Testis (tissue), 3 donors: ENCODE results near the gene ADAM10. TPM values are rescaled to one million over a fixed set of nuclear protein-coding genes. Genes with fewer than 3 reads are reported as not detected.

Source experiments
- DNase-seq: peaks from one replicate; pipeline ENCODE4 v3.0.0-alpha.2; 2019
- H3K27ac ChIP-seq, 2 donors: fragments of 200-600 bp; sonication (generic); one replicate each; pipeline ENCODE4 v1.5.1; 2019
- H3K27me3 ChIP-seq: fragments of 200-600 bp; sonication (generic); one replicate; pipeline ENCODE4 v1.5.1; 2019
- H3K36me3 ChIP-seq: fragments of 200-600 bp; sonication (generic); one replicate; pipeline ENCODE4 v1.5.1; 2017; ENCODE audit warnings: low read depth; ENCODE audit errors: missing control alignments
- H3K4me1 ChIP-seq: fragments of 200-600 bp; sonication (generic); one replicate; pipeline ENCODE4 v1.5.1; 2019
- H3K4me3 ChIP-seq, 2 donors: fragments of 200-600 bp; sonication (generic); one replicate each; pipeline ENCODE4 v1.5.1; 2017 to 2019
- H3K9me3 ChIP-seq: fragments of 200-600 bp; sonication (generic); one replicate; pipeline ENCODE4 v1.5.1; 2017
- POLR2A ChIP-seq: fragments of 450-650 bp; IDR thresholded peaks from one replicate; pipeline ENCODE4 v1.6.1; 2017; ENCODE audit warnings: antibody characterized with exemption, mild to moderate bottlenecking, moderate library complexity
- WGBS, 2 donors: methylation state at CpG; one replicate each; pipeline ENCODE4 v1.1.5; 2018; 5-methylcytosine and 5-hydroxymethylcytosine counted together
- intact Hi-C: fragments of 100-400 bp; cut with DNase I; formaldehyde crosslinking; loops from one replicate; pipeline ENCODE4 v1.15.1; 2023; ENCODE audit warnings: low total_unique reads
- polyA plus RNA-seq: library from polyadenylated mRNA; stranded (reverse); fragments of 350-450 nt; fragmentation: Illumina TruSeq; extraction: RNeasy Lipid Tissue Mini Kit (QIAGEN cat#74804); gene quantifications from one replicate; pipeline ENCODE4 v1.2.3, GENCODE V29; 2014; ENCODE audit warnings: low read depth, low replicate concordance; ENCODE audit not compliant: insufficient read depth
- total RNA-seq, 2 donors: library from RNA; depleted of rRNA; stranded (reverse); fragments of >200 nt; gene quantifications; one replicate each; pipeline ENCODE4 v1.2.3, GENCODE V29; 2016
- TF ChIP-seq, protein P1 (sequence below), 3 experiments: fragments of 450-650 bp in 2 of 3; fragments of 200-600 bp in 1 of 3; sonication (generic) in 1 of 3; IDR thresholded peaks; one replicate each; pipeline ENCODE4 v1.5.1; 2016 to 2019; ENCODE audit warnings: antibody characterized with exemption in 3 of 3, mild to moderate bottlenecking in 2 of 3, moderate library complexity in 1 of 3

Gene ADAM10
- total and polyA plus RNA-seq, 3 donors from 2014 or later: 46.2 to 65.5 (median 58.7) TPM

DNA sequence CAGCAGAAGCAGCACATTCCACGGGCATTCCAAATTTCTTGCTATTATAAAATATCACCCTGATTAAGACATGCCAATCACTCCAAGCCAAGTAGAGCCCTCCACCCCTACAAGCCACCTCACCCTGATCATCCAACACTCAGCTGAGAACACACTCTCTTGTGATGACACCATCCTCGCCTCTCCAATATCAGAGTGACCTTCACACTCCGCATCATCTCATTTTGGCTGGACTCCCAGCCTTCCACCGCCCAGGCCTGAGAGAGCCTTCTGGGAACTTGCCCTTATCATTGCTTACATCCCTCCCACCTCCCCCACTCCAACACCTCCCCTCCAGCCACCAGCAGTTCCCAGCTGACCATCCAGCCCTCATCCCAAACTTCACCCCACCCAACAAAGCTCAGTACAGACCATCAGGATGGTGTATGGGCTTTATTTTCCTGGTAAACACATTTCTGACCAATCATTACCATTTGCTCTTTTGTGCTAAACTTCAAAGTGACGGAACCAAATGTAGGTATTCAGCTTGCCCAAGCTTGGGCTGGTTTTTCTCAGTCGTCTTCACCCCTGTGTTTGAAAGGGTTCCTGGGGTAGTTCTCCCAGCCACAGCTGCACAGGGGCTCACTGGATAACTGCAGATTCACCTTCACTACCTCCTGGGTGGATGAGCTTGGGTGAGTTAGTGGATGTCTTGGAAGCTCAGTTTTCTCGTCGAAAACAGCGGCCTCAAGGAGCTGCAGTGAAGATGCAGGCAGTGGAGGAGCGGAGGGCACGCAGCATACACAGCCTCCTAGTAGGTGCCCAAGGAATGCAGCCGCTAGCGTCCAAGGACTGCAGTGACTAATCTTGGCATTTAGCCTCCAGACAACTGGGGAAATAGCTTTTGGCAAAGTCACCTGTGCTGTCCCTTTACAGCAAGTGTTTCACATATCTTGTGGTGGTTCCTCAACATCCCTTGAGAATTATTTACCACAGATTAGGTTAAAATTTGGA, 202.6 kb downstream of the ADAM10 start:
- H3K4me3 ChIP-seq: no peak overlapping the region
- WGBS, 2 donors: 59 to 65% methylated on average over 11 to 13 of the region's 13 CpGs
- no peaks in the 10 kb centered on the region for H3K27me3 ChIP-seq
- DNase-seq: peak; percentile 89
- H3K36me3 ChIP-seq: no peaks in the 10 kb centered on the region
- H3K4me1 ChIP-seq: peaks cover 6% of the 10 kb centered on the region
- intact Hi-C loops: no loop called here
- TF ChIP-seq, protein P1, sequence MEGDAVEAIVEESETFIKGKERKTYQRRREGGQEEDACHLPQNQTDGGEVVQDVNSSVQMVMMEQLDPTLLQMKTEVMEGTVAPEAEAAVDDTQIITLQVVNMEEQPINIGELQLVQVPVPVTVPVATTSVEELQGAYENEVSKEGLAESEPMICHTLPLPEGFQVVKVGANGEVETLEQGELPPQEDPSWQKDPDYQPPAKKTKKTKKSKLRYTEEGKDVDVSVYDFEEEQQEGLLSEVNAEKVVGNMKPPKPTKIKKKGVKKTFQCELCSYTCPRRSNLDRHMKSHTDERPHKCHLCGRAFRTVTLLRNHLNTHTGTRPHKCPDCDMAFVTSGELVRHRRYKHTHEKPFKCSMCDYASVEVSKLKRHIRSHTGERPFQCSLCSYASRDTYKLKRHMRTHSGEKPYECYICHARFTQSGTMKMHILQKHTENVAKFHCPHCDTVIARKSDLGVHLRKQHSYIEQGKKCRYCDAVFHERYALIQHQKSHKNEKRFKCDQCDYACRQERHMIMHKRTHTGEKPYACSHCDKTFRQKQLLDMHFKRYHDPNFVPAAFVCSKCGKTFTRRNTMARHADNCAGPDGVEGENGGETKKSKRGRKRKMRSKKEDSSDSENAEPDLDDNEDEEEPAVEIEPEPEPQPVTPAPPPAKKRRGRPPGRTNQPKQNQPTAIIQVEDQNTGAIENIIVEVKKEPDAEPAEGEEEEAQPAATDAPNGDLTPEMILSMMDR (IDR thresholded peaks at IDR 0.05): no peak
- no peak for TF ChIP-seq POLR2A
- peak overlapping the region; percentile 64 to 65 for H3K27ac ChIP-seq
- H3K9me3 ChIP-seq: no peaks in the 10 kb centered on the region

DNA sequence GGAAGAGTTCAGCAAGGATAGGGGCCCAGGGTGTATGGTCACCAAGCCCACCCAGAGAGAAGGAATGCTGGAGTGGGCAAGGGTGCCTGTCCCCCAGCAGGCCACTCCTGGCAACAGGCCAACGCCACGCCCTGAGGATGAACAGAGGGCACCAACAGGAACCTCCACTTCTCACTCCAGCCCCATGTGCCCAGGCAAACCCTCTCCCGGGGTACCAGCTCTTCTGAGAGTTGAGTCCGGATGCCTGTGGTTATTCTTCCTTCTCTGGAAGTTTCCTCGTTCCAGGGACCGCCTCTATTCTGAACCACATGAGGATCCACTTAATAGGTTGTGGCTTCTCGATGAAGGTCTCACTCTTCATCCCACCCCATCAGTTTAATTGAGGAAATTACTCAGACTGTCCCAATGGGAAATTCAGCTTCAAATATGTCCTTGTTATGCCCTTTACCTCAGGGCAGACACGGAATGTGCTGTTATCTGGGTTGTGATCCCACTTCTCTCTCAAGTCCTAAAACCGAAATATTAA, 203.4 kb downstream of the ADAM10 start:
- no peak overlapping the region for H3K4me3 ChIP-seq
- no peaks in the 10 kb centered on the region for H3K9me3 ChIP-seq
- TF ChIP-seq POLR2A: no peak
- TF ChIP-seq, protein P1 (IDR thresholded peaks at IDR 0.05): no peak
- no peaks in the 10 kb centered on the region for H3K36me3 ChIP-seq
- no peak for DNase-seq
- WGBS, 2 donors: 53 to 76% methylated on average over 7 to 9 of the region's 9 CpGs
- intact Hi-C loops: no loop called here
- peak overlapping the region; percentile 64 to 65 for H3K27ac ChIP-seq
- H3K27me3 ChIP-seq: no peaks in the 10 kb centered on the region
- H3K4me1 ChIP-seq: peaks cover 6% of the 10 kb centered on the region

DNA sequence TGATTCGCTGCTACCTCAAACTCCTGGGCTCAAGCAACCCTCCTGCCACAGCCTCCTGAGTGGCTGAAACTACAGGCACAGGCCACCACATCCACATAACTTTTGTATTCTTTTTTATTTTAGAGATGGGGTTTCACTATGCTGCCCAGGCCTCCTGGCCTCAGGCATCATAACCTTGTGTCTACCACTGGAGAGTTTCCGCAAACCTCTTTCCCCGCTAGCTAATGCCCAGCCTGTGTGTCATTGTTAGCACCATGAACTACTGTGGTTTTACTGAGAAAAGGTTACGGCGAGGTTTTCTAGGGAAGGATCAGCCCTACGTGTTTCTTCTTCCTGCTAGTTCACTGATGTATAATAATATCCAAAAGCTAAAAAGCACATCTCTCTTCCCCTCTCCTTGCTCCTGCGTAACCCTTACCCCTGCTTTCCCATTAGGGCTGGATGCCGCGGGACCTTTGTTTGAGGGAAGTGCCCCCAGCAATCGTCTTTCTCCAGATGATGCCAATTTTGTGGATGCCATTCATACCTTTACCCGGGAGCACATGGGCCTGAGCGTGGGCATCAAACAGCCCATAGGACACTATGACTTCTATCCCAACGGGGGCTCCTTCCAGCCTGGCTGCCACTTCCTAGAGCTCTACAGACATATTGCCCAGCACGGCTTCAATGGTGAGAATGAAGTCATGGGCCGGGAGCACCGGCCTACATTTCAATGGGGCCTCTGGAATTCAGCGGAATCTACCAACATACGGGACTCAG, 204.0 kb downstream of the ADAM10 start:
- DNase-seq: no peak
- 96 to 98% methylated on average over 18 of the region's 18 CpGs for WGBS, 2 donors
- no peaks in the 10 kb centered on the region for H3K27me3 ChIP-seq
- peaks cover 6% of the 10 kb centered on the region for H3K4me1 ChIP-seq
- H3K9me3 ChIP-seq: no peaks in the 10 kb centered on the region
- H3K4me3 ChIP-seq: no peak overlapping the region
- intact Hi-C loops: no loop called here
- H3K36me3 ChIP-seq: no peaks in the 10 kb centered on the region
- H3K27ac ChIP-seq: peak overlapping the region; percentile 64 to 65
- no peak for TF ChIP-seq POLR2A
- TF ChIP-seq, protein P1 (IDR thresholded peaks at IDR 0.05): no peak

DNA sequence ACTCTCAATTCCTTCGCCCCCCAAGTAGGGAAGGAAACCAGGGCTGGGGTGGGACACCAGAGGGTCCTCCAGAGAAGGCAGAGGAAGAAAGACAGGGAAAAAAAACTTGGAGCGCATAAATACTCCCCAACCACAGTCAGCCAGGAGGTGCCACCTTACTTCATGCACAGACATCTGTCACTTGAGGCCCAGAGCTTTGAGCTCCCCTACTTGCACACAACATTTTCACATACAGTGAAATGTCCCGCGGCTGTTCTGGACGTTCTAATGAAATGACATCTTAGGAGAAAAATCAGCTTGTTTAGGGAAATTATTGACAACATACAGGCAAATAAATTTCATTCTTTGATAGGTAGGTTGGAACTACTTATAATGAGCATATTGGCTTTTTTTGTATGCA, 204.8 kb downstream of the ADAM10 start:
- no peaks in the 10 kb centered on the region for H3K9me3 ChIP-seq
- intact Hi-C loops: no loop called here
- no peak overlapping the region for H3K27ac ChIP-seq
- H3K4me3 ChIP-seq: no peak overlapping the region
- no peaks in the 10 kb centered on the region for H3K27me3 ChIP-seq
- TF ChIP-seq POLR2A: no peak
- TF ChIP-seq, protein P1 (IDR thresholded peaks at IDR 0.05): no peak
- H3K36me3 ChIP-seq: no peaks in the 10 kb centered on the region
- H3K4me1 ChIP-seq: peaks cover 6% of the 10 kb centered on the region
- no peak for DNase-seq
- WGBS, 2 donors: 91 to 97% methylated on average over 5 of the region's 5 CpGs
